GM21360 (cell line): ENCODE results near the gene TMPRSS4.

ENCODE experiments used
- ATAC-seq: cut with Tn5 transposase; IDR thresholded peaks from one replicate; pipeline ENCODE4 v1.9.1; 2021; ENCODE audit warnings: mild to moderate bottlenecking, moderate library complexity; ENCODE audit not compliant: unreplicated experiment

Gene TMPRSS4

DNA sequence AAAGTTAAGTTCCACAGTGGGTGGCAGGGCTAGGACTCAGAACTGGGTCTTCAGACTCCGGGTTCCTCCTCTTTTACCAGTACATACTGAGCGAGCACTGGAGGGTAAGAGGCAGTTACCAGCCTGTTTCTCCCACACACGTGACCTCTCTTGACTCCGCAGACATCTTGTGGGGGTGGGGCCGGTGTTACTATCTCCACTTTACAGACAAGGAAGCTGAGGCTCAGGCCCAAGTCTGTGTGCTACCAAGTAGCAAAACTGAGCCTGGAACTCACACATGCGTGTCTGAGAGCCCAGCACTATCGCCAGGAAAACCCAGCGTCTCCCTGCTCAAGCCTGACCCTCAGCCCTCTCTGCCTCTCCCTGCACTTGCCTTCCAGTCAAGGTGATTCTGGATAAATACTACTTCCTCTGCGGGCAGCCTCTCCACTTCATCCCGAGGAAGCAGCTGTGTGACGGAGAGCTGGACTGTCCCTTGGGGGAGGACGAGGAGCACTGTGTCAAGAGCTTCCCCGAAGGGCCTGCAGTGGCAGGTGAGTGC, 25.9 kb downstream of the TMPRSS4 start:
- no peak for ATAC-seq

DNA sequence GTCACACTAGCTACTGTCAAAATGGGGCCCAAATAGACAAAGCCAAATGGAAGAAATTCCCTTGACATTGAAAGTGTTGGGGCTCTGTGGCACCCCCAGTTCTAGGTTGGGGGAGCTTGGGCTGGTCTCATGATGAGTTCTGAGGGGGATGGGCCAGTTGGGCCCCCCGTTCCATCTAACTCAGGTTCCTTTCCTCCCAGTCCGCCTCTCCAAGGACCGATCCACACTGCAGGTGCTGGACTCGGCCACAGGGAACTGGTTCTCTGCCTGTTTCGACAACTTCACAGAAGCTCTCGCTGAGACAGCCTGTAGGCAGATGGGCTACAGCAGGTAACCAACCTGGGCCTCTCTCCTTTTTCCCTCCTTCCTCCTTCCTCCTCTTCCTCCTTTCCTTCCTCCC, 27.6 kb downstream of the TMPRSS4 start:
- no peak for ATAC-seq

DNA sequence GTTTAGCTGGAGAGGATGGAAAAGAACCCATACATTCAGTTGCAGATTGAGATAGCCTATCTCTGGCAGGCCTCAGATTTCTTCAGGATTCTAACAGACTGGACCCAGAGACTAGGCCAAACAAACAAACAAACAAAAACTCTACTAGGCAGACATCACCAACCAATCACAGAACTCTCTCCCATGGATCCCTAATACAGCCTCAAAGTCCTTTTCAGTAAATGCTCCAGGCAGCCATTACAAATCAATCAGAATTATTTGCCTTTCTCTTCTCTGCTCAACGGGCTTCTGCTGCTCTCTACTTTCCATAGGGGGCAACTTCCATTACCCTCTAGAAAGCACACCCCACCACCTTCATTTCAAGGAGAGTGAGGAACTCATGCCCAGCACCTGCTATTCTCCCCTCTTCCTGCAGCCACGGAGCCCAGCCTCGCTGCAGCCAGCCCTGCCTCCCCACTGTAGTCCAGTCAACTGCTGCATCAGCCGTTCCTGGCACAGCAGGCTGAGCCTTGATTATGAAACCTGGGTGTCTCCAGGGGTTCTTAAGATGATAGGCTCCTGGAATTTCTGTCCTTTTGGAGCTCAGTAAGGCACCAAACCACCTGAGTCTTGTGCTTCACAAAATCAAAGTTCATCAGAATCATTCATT, 28.9 kb downstream of the TMPRSS4 start:
- no peak for ATAC-seq

DNA sequence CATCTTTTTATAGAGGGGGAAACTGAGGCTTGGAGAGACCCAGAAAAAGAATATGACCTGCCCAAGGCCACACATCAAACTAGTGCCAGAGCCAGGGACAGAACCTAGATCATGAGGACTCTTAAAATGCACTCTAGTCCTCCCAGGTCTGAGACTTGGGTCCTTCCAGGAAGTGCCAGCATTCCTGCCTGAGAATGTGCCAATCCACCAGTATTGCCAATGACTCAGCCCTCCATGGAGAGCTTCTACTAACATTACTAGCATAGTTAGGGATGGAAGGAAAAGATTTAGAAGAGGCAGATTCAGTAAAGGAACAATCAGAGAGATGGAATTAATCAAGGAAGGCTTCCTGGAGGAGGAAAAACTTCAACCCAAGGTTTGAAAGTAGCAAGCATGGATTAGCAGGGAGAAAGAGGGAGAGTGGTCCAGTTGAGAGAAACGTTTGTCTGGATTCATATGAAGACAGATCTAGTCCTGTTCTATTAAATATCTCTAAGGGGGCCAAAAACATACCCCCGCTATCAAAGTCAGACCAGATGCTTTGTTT, 30.0 kb downstream of the TMPRSS4 start:
- no peak for ATAC-seq

DNA sequence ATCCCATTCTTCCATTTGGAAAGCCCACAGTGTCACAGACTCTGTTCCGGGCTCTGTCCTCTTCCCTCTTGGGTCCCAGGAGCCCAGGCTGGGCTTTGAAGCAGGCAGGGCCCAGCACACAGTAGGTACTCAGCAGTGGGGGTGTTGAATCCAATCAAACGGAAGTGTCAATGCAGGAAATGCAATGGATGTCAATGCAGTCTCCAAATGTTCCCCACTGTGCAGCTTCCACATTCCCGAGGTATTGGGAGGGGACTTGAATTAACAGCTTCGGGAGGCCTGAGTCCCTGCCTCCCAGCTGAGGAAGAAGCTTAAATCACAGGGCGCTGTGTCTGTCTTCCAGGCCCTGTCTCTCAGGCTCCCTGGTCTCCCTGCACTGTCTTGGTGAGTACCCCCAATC, 31.6 kb downstream of the TMPRSS4 start:
- no peak for ATAC-seq

DNA sequence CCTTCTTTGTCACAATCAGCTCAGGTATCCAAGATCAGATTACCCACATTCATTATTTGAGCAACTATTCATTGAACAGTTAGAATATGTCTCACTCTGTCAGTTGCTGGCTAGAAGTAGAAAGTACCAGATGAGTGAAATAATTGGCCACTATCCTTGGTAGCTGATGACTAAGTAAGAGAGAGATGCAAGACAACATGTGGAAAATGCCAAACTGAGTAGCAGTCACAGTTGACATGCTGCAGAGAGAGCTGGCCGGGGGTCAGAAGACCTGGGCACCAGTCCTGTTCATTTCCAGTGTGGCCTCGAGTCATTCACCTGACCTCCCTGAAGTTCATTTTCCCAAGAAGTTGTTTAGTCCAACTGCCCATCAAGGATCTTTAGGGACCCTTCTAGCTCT, 32.4 kb downstream of the TMPRSS4 start:
- no peak for ATAC-seq

DNA sequence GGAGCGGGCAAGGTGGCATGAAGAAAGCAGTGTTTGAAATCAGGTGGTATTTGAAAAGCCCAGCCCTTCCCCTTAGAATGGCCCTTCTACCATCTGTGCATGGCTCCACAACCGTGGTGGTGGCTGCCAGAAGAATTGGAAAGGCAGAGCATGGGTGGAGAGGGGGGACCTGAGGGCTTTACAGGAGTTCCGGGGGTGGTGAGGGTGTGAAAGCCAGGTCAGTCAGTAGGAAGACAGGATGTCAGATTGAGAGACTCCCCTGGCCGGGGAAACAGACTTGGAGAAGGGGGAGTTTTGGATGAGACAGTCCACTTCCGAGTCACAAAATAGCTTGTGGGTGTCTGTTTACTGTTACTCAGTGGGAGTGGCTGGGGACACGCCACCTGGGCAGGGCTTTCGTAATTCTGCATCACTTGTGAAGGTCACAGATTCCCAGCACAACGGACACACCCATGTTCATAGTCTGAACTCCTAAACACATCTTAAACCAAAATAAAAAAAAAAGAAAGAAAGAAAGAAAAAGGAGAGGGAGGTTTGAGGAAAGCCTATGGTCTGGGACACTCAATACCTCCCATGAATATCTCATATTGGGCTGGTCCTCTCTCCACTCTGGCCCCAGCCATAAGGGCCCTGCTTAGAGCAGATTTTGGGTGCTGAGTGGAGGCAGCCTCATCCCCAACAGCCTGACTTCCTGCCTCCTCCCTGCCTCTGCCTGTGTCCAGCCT, 34.3 kb downstream of the TMPRSS4 start:
- no peak for ATAC-seq

DNA sequence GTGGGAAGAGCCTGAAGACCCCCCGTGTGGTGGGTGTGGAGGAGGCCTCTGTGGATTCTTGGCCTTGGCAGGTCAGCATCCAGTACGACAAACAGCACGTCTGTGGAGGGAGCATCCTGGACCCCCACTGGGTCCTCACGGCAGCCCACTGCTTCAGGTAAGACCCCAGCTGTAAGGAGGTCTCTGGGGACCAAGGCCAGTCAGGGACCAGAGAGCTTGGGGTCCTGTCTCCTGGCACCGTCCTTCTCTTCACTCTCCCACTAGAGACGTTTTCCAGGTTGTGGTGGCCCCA, 34.8 kb downstream of the TMPRSS4 start:
- ATAC-seq: no peak

DNA sequence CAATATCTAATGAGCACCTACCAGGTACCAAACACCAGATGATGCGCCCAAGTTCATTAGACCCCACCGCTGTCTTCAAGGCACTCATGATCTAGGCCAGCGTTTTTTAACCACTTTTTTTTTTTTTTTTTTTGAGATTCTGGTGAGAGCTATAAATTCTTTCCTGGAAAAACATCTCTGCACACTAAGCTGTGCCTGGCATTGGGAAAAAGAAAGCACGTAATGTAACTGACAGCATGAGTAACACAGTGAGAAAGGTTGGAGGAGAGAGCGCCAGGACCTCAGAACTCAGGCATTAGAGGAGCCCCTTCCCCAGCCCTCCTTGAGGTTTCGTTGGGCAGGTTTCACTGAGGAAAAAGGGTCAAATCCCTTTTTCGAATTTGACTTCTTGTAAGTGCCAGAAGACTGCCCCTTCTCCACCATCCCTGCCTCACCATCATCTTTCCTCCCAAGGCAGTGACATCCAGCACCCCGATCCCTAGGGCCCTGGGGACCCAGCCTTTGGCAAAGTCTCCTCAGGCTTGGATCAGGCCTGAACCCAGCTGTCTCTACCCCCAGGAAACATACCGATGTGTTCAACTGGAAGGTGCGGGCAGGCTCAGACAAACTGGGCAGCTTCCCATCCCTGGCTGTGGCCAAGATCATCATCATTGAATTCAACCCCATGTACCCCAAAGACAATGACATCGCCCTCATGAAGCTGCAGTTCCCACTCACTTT, 36.0 kb downstream of the TMPRSS4 start:
- ATAC-seq: no peak

DNA sequence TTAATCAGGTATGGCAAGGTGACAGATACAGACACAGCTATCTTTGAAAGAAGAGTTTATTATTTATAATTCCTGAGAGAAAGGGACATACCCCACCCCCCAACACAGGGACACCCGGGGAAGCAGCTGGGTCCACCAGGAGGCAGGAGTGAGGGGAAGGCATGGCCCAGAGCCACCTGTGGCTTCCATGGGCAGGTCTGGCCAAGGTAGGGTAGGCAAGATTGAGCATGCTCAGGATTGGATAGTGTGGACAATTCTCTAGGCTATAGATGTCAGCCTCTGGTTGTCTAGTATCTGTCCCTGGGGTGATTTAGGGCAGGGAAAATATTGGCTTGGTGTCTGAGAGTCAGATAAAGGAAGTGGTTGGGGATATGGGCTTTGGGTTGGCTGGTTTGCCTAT, 37.4 kb downstream of the TMPRSS4 start:
- no peak for ATAC-seq

DNA sequence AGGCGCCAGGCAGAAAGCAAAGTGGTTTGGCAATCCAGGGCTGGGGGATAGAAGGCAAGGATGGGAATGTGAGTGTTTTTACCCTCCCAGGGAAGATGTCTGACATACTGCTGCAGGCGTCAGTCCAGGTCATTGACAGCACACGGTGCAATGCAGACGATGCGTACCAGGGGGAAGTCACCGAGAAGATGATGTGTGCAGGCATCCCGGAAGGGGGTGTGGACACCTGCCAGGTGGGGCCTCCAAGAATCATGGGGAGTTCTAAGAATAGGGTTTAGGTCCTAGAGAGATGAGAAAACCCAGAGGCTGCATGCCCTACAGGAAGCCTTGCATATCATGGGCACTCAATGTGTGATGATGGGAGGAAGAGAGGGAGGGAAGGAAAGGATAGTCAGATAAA, 38.2 kb downstream of the TMPRSS4 start:
- ATAC-seq: no peak

DNA sequence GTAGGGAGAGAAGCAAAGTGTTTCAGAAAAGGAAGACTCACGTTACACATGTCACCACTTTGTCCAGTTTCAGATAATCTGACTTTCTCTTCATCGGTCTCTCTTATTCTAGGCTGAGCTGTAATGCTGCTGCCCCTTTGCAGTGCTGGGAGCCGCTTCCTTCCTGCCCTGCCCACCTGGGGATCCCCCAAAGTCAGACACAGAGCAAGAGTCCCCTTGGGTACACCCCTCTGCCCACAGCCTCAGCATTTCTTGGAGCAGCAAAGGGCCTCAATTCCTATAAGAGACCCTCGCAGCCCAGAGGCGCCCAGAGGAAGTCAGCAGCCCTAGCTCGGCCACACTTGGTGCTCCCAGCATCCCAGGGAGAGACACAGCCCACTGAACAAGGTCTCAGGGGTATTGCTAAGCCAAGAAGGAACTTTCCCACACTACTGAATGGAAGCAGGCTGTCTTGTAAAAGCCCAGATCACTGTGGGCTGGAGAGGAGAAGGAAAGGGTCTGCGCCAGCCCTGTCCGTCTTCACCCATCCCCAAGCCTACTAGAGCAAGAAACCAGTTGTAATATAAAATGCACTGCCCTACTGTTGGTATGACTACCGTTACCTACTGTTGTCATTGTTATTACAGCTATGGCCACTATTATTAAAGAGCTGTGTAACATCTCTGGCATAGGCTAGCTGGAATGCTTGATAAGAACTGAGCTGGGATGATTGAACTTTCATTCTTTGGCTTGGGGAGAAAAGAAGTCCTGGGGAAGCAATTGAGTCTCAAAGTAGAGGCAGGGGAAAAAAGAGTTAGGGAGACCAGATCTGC, 41.1 kb downstream of the TMPRSS4 start:
- ATAC-seq: no peak

DNA sequence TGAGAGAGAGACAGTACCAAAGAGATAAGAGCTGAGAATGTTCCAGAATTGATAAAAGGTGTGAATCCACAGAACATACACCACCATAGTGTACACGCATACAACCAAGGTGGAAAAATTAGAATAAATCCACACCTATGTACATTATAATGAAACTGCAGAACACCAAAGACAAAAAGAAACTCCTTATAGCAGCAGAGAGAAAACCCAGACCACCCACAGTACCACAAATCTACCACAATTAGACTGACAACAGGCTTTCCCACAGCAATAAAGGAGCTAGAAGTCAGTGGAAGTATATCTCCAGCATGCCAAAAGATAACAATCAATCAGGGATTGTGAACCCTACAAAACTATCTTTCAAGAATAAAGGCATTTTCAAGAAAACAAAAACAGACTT, 43.9 kb downstream of the TMPRSS4 start:
- ATAC-seq: no peak

DNA sequence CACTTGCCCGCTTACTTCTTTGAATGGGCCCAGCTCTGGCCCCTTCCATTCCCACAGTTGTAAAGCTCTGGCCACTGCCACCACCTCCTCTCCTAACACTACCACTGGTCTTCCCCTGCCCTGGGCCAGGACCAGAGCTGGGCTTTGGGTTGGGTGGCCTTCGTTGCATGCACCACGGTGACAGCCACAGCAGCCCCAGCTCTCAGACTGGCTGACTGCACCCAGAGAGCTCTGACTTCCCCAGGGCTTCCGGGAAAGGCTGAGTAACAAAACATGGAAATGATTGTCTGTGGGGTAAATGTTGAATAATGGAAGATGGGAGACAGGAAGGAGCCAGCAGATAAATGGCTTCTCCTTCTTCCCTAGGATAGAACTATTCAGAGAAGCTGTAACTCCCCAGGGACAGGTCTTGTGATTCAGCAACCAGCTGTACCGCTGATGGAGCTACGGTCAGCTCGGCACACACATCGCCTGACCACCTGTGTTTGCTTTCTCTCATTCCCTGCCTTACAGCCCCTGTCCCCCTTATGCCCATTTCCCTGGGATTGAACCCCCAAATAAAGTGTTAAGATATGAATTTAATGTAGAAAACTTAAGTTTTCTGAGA, 48.2 kb downstream of the TMPRSS4 start:
- no peak for ATAC-seq

DNA sequence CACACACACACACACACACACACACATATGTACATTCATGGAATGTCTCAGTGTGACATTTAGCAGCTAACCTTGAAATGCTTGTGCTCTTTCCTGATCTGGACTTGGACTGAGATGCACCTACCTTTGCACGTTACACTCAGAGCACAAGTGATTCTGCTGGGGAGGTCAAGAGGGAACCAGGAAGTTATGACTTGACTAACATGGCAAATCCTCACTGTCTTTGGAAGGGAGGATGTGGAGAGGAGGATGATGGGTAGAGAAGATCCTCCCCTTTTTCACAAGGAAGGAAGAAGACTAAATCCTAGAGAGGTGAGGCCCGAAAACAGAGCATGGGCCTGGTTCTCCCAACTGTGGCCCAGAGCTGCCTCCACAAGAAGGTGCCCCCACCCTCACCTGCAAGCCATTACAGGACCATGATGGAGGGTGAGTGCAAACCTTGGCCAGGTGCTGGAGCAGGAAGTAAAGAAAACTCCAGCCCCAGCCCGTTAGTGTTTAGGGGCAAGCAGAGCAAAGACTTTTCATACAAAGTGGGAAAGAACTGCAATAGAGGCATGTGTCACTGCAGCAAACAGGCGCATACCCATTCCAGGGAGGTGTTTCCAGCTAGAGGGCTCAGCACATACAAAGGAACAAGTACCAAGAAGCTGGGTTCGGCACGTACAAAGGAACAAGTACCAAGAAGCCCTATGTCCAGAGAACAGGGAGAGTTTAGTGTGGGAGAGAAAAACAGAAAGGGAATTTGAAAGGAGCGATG, 49.4 kb downstream of the TMPRSS4 start:
- no peak for ATAC-seq

DNA sequence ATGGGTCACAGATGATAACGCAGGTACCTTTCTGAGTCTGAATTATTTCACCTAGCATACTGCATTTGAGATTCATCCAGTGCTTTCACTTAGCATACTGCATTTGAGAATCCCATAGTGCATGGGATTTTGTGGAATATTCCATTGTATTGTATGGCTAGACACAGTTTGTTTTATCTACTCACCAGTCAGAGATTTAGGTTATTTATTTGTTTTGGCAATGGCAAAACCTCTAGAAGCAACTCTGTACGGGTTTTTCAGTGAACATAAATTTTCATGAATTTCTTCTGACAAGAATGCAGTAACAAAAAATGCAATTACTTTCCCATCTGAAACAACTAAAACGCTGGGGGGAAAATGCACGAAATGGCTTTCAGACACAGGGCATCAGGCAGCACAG, 51.4 kb downstream of the TMPRSS4 start:
- ATAC-seq: no peak

DNA sequence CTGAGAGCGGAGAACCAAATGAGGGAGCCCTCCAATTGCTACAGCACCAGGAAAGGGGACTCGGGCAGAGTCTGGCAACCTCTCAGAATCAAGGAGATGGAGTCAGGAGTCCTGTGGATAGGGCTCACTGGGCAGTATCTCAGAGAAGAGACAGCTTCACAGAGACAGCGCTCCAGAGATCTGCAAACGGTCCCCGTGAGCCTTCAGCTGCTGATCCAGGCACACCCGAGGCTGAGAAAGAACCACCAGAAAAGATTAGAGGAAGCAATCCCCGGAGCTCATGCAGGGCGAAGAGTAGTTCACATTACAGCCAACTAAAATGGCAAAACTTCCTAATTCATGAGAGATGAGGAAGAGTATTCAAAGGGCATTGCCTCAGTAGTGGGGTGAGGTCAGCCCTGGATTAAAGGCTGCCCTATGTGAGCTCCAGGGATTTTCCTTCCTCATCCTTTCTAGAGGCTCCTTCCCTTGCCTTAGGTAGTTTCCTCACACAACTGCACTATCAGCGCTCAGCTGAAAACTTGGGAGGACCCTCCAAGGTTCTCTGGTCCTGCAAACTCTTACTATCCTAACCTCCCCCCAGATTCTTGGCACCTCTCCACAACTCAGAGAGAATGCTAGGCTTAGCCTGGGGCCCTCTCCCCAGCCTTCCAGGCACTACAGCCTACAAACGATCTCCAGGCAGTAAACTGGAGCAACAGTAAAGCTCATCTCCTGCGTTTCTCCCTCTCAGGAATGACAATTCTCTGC, 52.0 kb downstream of the TMPRSS4 start:
- no peak for ATAC-seq

DNA sequence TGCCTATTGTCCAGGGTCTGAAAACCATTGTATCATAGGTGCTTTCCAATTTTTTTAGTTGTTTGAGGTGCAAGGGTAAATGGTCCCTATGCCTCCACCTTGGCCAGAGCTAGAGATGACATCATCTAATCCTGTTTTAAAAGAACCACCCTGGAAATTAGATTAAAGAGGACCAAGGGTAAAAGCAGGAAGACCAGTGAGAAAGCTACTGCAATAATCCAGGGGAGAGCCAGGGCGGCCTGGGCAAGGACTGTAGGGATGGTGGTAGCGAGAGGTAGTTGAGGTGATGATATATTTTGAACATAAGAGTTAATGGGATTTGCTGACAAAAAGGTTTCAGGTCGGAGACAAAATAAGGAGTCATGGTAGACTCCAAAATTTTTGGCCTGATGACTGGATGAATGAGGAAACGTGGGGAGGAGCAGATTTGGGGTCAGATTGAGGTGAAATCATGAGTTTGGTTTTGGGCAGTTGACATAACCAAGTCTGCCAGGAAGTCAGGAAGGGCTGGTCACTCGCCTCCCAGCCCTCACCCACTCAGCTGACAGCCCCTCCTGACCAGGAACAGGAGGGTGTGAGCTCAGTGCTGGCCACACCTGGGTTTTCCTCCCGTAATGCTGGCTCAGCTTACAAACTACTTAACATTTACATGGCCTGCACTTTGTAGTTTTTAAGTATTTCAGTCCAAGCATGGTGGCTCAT, 52.7 kb downstream of the TMPRSS4 start:
- ATAC-seq: no peak
